T47D (cell line): ENCODE data around the gene PRPF38A.

Source experiments
- DNase-seq, 2 experiments: peaks; one replicate each; pipeline versions ENCODE4 v3.0.0 to v3.0.0-alpha.2; 2011 to 2012; ENCODE audit warnings: low read depth in 1 of 2, low spot score in 1 of 2
- JUND ChIP-seq: IDR thresholded peaks from 2 replicates; pipeline ENCODE4 v1.6.1; 2012; ENCODE audit warnings: low read depth
- in situ Hi-C: cut with HindIII; loops from 2 replicates; pipeline ENCODE4 v1.10.0; 2016; ENCODE audit warnings: low sequenced_read_pairs, low pct_unique_long_range_greater_than_20kb

PRPF38A gene

GRCh38 chr1:52413410-52413989, 9.1 kb downstream of the PRPF38A start:
- DNase-seq = no peak
- TF ChIP-seq JUND = no peak
- in situ Hi-C loops = no loop called here

GRCh38 chr1:52414942-52415341, 10.5 kb downstream of the PRPF38A start:
- DNase-seq = no peak
- no peak for TF ChIP-seq JUND
- in situ Hi-C loops = no loop called here

- in situ Hi-C loops = no loop called here
- TF ChIP-seq JUND = no peak
- DNase-seq = no peak
Observed at GRCh38 chr1:52416811-52417210, 12.4 kb downstream of the PRPF38A start.

- no peak for TF ChIP-seq JUND
- no peak for DNase-seq
- in situ Hi-C loops = no loop called here
Observed at GRCh38 chr1:52420713-52421112, 16.3 kb downstream of the PRPF38A start.

- in situ Hi-C loops = no loop called here
- TF ChIP-seq JUND = no peak
- DNase-seq = no peak
Observed at GRCh38 chr1:52423055-52423454, 18.7 kb downstream of the PRPF38A start.

GRCh38 chr1:52423771-52424170, 19.4 kb downstream of the PRPF38A start:
- TF ChIP-seq JUND = no peak
- DNase-seq = no peak
- in situ Hi-C loops = no loop called here

GRCh38 chr1:52424231-52424636, 19.8 kb downstream of the PRPF38A start:
- no peak for TF ChIP-seq JUND
- in situ Hi-C loops = no loop called here
- peak in 1 of 2 experiments; percentile 13 for DNase-seq

GRCh38 chr1:52424813-52425212, 20.4 kb downstream of the PRPF38A start:
- DNase-seq = no peak
- no peak for TF ChIP-seq JUND
- in situ Hi-C loops = no loop called here

- DNase-seq = no peak
- TF ChIP-seq JUND = no peak
- in situ Hi-C loops = no loop called here
Observed at GRCh38 chr1:52426371-52426770, 22.0 kb downstream of the PRPF38A start.

- TF ChIP-seq JUND = no peak
- no peak for DNase-seq
- in situ Hi-C loops = no loop called here
Observed at GRCh38 chr1:52427152-52427551, 22.8 kb downstream of the PRPF38A start.

GRCh38 chr1:52432807-52433206, 28.4 kb downstream of the PRPF38A start:
- no peak for TF ChIP-seq JUND
- in situ Hi-C loops = no loop called here

GRCh38 chr1:52435211-52435610, 30.8 kb downstream of the PRPF38A start:
- no peak for DNase-seq
- no peak for TF ChIP-seq JUND
- in situ Hi-C loops = no loop called here

More at GRCh38 chr1:52432807-52433206, 28.4 kb downstream of the PRPF38A start:
- no peak for DNase-seq

GRCh38 chr1:52435650-52436049, 31.2 kb downstream of the PRPF38A start:
- DNase-seq = no peak
- in situ Hi-C loops = no loop called here
- no peak for TF ChIP-seq JUND

GRCh38 chr1:52436817-52437216, 32.4 kb downstream of the PRPF38A start:
- in situ Hi-C loops = no loop called here
- no peak for DNase-seq
- no peak for TF ChIP-seq JUND
